AG09319 (cell line): Measurements from ENCODE around the gene BOLL.
"Not testable (repeated sequence)": the region's sequence is repeated elsewhere in the genome, so short reads cannot be mapped to it uniquely, and the experiment has no call there.

Experiments
- DNase-seq: peaks from one replicate; pipeline ENCODE4 v3.0.0-alpha.2; 2010; ENCODE audit warnings: low read depth; ENCODE audit errors: extremely low read depth
- TF ChIP-seq, protein P1 (sequence below): IDR thresholded peaks from 2 replicates; pipeline ENCODE4 v1.5.1; 2011; ENCODE audit warnings: low read depth, mild to moderate bottlenecking, inconsistent platforms, low read length, moderate library complexity

BOLL gene

DNA sequence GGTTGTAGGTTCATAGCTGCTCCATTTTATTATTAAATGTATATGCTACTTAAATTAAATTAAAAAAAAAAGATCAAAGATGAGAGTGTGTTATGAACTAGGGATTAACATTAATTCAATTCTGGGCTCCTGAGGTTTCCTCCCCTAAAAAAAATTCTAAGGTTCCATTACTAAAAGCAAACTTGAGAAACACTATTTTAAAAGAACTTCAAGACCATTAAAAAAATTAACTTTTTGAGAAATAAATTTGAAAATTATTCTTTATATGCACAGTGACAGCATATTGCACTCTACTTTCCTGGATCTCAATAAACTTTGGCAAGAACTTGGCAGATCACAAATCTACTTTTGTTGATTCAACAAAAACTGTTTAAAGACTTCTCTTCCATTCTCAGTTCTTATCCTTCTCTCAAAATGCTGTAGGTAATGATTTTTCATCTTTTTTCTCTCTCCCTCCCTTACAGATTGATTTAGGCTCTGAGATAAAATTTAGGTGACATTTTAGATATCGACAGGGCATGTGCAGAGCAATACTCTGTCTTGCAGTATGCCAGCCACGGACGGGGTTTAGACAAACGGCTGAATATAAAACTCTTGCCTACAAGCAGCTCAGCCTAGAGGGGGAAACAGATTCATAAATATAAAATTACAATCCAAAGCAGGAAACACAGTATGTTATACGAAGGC, 80.5 kb downstream of the BOLL start:
- TF ChIP-seq, protein P1, sequence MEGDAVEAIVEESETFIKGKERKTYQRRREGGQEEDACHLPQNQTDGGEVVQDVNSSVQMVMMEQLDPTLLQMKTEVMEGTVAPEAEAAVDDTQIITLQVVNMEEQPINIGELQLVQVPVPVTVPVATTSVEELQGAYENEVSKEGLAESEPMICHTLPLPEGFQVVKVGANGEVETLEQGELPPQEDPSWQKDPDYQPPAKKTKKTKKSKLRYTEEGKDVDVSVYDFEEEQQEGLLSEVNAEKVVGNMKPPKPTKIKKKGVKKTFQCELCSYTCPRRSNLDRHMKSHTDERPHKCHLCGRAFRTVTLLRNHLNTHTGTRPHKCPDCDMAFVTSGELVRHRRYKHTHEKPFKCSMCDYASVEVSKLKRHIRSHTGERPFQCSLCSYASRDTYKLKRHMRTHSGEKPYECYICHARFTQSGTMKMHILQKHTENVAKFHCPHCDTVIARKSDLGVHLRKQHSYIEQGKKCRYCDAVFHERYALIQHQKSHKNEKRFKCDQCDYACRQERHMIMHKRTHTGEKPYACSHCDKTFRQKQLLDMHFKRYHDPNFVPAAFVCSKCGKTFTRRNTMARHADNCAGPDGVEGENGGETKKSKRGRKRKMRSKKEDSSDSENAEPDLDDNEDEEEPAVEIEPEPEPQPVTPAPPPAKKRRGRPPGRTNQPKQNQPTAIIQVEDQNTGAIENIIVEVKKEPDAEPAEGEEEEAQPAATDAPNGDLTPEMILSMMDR: no peak
- no peak for DNase-seq

DNA sequence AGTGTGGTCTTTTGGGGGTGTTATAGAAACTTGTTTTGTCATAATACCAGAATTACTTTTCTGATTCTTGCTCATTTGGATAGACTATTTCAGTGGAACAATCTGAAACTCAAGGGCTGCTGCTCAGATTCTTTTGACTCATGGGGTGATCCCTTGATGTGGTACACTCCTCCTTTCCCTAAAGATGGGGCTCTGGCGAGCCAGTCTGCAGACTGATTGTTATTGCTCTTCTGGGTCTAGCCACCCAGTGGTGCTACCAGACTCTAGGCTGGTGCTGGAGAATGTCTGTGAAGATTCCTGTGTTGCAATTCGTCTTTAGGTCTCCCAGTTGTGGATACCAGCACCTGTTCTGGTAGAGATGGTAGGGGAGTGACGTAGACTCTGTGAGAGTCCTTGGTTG, 84.2 kb downstream of the BOLL start:
- TF ChIP-seq, protein P1: no peak
- DNase-seq: no peak

DNA sequence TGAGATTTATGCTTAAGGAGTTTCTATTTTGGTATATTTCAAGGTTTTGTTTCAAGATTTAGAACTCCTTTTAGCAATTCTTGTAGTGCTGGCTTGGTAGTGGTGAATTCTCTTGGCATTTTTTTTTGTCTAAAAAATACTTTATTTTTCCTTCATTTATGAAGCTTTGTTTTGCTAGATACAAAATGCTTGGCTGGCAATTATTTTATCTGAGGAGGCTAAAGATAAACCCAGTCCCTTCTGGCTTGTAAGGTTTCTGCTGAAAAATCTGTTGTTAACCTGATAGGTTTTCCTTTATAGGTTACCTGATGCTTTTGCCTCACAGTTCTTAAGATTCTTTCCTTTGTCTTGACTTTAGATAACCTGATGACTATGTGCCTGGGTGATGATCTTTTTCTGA, 85.4 kb downstream of the BOLL start:
- DNase-seq: not testable (repeated sequence)

DNA sequence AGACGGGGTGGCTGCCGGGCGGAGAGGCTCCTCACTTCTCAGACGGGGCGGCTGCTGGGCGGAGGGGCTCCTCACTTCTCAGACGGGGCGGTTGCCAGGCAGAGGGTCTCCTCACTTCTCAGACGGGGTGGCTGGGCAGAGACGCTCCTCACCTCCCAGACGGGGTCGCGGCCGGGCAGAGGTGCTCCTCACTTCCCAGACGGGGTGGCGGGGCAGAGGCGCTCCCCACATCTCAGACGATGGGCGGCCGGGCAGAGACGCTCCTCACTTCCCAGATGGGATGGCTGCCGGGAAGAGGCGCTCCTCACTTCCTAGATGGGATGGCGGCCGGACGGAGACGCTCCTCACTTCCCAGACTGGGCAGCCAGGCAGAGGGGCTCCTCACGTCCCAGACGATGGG, 88.5 kb downstream of the BOLL start:
- DNase-seq: not testable (repeated sequence)

DNA sequence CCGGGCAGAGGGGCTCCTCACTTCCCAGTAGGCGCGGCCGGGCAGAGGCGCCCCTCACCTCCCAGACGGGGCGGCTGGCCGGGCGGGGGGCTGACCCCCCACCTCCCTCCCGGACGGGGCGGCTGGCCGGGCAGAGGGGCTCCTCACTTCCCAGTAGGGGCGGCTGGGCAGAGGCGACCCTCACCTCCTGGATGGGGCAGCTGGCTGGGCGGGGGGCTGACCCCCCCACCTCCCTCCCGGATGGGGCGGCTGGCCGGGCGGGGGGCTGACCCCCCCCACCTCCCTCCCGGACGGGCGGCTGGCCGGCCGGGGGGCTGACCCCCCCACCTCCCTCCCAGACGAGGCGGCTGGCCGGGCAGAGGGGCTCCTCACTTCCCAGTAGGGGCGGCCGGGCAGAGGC, 89.1 kb downstream of the BOLL start:
- not testable (repeated sequence) for DNase-seq

DNA sequence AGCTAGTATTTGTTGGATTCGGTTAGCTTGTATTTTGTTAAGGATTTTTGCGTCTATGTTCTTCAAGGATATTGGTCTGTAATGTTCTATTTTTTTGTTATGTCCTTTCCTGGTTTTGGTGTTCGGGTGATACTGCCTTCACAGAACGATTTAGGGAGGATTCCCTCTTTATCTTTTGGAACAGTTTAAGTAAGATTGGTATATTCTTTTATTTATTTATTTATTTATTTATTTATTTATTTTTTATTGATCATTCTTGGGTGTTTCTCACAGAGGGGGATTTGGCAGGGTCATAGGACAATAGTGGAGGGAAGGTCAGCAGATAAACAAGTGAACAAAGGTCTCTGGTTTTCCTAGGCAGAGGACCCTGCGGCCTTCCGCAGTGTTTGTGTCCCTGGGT, 89.9 kb downstream of the BOLL start:
- DNase-seq: not testable (repeated sequence)

DNA sequence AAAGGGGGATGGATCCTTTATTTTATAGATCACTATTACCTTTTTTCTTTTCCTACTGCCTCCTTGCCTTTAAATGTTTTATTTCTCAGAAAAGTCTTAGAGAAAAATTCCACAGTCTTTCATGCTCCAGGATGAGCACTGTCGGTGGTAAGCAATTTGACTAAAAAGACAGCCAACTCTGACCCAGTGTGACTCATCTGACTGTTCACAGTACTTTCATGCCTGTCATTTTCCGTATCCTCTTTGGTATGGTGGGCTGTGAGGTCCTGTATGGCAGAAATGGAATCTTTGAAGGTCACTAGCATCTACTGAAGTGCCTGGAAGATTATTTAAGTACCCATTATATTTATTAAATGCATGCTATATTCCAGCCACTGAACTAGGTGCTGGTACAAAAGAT, 107.6 kb downstream of the BOLL start:
- DNase-seq: no peak
- TF ChIP-seq, protein P1: no peak

DNA sequence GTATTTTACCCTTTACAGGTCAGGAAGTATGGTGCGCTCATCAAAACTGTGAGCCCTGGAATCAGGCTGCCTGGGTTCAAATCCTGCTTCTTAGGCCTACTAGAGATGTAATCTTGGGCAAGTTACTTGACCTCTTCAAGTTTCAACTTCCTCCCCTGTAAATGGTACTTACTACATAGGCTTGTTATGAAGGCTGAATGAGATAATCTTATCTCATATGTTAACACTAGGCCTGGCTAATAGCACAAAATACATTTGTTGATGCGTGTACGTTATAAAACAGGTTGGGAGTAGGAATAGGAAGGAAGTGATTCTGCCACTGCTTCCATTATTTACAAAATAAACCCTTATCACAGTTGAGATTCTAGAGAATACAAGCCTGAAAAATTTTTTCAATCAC, 108.1 kb downstream of the BOLL start:
- DNase-seq: no peak
- TF ChIP-seq, protein P1: no peak
